ENCODE measurements around the gene C16orf46. TPM values are rescaled to one million over a fixed set of nuclear protein-coding genes. Genes with fewer than 3 reads are reported as not detected.

Gene C16orf46
- total RNA-seq, 1 donor from 2014 or later: 0.62 TPM

DNA sequence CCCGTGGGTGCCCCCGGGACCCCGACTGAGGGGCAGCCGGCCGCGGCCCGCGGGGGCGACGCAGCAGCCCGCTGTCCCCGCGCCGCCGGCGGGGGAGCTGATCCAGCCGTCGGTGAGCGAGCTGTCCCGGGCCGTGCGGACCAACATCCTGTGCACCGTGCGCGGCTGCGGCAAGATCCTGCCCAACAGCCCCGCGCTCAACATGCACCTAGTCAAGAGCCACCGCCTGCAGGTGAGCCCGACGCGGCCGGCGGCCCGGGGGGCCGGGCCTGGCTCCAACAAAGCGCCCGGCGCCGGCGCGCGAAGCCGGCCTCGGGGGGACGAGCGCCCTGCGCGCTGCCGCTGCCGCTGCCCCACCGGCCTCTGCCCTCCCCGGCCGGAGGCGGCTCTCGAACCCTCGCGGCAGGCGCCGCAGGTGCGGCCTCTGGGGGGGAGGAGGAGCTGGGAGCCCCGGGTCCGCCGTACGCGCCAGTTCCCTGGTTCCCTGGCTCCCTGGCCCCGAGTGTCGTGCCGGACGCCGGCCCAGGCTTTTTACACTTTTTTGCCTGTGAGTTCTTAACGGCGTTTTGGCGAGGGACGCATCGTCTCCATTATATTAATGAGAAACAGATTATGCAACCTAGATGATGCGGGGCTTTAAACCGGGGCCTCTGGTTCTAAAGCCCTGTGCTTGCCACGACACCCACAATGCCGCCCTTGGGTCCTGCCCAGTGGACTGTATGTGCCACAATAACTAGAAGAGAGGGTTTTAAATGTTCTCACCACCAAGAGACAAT lies 40.9 kb downstream of the C16orf46 start:
- peak; percentile 75 for DNase-seq (ENCODE audit: missing footprints)
- peak; percentile 30 for ATAC-seq
- intact Hi-C loops (cut with DNase I): loop anchor here (1.0 to 10.0 kb wide), 4 partner anchors 41 to 702 kb away; partner anchors contain the start of gene C16orf46

DNA sequence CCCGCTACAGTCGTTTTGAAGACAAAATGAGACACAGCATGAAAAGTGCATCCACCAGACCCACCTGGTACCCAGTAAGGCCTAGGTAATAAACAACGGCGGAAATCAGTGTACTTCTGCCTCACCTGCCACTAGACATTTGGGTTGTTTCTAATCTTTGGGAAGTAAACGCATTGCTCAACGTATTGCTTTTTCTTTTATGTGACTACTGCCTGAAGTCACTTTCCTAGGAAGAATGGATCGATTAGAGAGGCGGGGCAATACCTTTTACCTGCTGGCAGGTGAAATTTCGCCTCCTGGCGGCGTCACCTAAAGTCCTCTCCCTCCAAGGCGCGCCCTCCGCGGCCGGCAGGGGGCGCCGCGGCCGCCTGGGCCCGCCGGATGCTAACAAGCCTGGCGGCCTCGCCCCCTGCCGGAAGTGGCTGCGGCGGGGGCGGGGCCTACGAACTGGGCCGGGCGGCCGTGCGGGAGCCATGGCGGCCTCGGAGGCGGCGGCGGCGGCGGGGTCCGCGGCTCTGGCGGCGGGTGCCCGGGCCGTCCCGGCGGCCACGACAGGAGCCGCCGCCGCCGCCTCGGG lies 41.6 kb downstream of the C16orf46 start, which contains the start of gene ATMIN:
Gene ATMIN (plus strand): TSS at position 445 of the 577 bp plus-strand sequence. CDS start 29 bp downstream, at position 474.
- intact Hi-C loops (cut with DNase I): loop anchor here (1.0 to 10.0 kb wide), 3 partner anchors 149 to 703 kb away; no protein-coding TSS in a partner anchor
- DNase-seq (ENCODE audit: missing footprints) (peak; percentile 96), ATAC-seq (peak; percentile 98)

DNA sequence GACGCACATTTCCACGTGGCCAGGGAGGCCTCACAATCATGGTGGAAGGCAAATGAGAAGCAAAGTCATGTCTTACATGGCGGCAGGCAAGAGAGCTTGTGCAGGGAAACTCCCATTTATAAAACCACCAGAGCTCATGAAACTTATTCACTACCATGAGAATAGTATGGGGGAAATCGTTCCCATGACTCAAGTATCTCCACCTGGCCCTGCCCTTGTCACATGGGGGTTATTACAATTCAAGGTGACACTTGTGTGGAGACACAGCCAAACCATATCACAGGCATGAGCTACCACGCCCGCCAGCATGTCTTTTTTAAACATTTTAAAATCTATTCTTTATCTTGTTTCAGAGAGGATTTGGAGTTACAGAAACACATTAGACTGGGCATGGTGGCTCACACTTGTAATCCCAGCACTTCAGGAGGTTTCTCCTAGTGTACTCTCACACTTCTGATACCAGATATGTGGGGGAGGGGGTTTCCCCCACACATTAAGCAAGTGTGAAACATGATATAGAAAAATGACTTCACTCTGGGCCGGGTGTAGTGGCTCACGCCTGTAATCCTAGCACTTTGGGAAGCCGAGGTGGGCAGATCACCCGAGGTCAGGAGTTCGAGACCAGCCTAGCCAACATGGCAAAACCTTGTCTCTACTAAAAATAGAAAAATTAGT lies 47.0 kb downstream of the C16orf46 start:
- intact Hi-C loops (cut with DNase I): loop anchor here (10.0 kb wide), 1 partner anchor 155 kb away; no protein-coding TSS in a partner anchor
- DNase-seq (ENCODE audit: missing footprints) (no peak), ATAC-seq (no peak)

DNA sequence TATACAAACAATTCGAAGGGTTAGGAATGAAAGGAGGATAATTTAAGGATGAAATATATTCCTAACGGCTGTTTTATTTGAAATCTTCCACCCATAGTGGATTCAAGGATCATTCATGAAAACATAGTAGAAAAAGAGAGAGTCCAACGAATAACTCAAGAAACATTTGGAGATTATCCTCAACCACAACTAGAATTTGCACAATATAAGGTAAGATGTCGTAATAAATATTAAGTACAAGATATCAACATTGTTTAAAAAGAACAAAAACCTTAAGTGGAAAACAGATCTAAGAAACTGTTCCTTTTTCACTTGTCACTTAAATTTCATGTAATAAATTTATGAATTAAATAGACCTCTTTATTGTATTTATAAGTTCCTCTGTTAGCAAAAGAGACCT lies 50.6 kb downstream of the C16orf46 start:
- intact Hi-C loops (cut with DNase I): no loop called here
- no peak for DNase-seq (ENCODE audit: missing footprints)
- no peak for ATAC-seq

DNA sequence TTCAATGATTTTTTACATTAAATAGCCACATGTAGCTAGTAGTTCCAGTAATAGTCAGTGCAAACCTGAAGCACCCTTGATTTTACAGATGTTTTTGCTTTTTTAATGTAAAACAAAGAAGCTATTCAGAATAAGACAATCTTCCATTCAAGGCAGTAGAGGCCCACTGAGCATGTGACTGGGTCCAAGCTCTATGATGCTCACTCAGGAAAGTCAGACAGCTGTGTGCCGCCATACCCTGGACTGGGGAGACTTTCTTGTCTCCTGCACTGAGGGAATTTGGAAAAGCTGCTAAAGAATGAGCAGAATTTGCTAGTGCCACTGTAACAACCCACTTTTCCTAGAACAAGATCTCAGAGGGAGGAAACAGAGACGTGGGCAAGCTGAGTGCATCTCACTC lies 58.5 kb downstream of the C16orf46 start:
- intact Hi-C loops (cut with DNase I): no loop called here
- ATAC-seq (no peak), DNase-seq (ENCODE audit: missing footprints) (no peak)

DNA sequence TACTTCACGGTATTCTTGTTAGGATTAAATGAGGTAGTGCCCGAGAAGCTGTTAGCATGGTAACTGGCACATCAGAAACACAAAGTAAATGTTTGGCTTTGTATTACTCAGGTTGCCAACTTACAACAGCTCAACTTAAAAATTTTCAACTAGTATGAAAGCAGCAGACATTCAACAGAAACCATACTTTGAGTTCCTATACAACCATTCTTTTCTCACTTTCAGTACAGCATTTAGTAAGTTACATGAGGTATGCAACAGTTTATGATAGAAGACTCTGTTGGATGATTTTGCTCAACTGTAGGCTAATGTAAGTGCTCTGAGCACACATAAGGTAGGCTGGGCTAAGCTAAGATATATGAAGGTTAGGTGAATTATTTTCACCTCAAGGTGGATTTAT lies 62.4 kb downstream of the C16orf46 start:
- intact Hi-C loops (cut with DNase I): no loop called here
- DNase-seq (ENCODE audit: missing footprints): no peak
- no peak for ATAC-seq

DNA sequence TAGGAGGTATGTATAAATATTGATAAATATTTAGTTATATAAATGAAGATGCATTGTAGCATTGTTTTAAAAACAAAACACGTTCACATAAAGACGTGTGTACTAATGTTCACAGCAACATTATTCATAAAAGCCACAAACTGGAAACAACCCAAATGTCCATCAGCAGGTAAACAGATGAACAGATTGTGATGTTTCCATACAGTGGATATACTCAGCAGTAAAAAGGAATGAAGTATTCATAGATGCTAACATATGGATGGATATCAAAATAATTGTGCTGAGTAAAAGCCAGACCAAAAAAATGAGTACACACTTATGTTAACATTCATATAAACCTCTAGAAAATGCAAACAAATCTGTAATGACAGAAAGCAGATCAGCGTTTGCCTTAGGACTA lies 64.1 kb downstream of the C16orf46 start:
- no peak for ATAC-seq
- DNase-seq (ENCODE audit: missing footprints): no peak
- intact Hi-C loops (cut with DNase I): no loop called here

Other genes with a start within 250 kb of the C16orf46 start
- 130 TPM for gene CMC2, start 70.4 kb downstream of the C16orf46 start, total RNA-seq
- gene CENPN, start 70.0 kb downstream of the C16orf46 start, total RNA-seq: 8.9 TPM
- 21.2 TPM for gene ATMIN, start 41.4 kb downstream of the C16orf46 start, total RNA-seq
- 52.3 TPM for gene GCSH, start 19.2 kb upstream of the C16orf46 start, total RNA-seq
- not detected for gene BCO1, start 161.5 kb upstream of the C16orf46 start, total RNA-seq
- 8.5 TPM for gene GAN, start 237.7 kb upstream of the C16orf46 start, total RNA-seq